CD4-positive, alpha-beta T cell treated with Interleukin-17A for 1 hour (primary cell): ENCODE measurements around the gene SART1.
"Not testable (repeated sequence)": the region's sequence is repeated elsewhere in the genome, so short reads cannot be mapped to it uniquely, and the experiment has no call there.

Experiments used
- DNase-seq: peaks from one replicate; pipeline ENCODE4 v3.0.0-alpha.2; 2020

SART1 gene

DNA sequence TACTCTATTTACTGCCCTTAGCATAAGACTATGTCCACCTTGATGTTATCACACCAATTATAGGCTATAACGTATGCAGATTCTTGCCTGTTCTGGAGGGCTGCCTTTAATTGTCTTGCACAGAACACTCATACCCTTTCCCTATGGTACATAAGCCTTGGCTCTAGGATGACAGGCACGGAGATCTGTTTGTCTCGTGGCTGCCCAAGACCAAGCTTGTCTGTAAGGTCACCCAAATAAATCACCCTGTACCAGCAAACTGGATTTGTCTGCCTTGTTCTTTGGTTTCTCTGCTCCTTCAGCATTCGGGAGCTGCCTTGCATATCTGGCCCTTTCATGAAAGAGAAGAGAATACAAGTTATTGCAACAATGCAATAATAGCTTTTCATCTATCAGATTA, 23.8 kb upstream of the SART1 start:
- DNase-seq: no peak

DNA sequence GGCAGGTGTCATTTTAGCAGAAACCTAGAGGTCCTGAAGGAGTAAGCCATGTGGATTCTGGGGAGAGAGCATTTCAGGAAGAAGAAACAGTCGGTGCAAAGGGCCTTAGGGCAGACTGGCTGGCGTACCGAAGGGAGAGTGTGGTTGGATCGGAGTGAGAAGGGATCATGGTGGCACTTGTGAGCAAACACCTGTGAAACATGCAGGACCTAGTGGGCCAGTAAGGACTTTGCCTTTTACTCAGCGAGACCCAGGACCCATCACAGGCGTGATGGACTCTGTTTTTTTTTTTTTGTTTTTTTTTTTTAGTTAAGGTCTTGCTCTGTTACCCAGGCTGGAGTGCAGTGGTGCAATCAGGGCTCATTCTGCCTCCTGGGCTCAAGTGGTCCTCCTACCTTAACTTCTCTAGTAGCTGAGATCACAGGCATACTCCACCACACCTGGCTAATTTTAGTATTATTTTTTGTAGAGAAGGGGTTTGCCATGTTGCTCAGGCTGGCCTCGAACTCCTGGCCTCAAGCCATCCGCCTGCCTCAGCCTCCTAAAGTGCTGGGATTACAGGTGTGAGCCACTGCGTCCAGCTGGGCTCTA, 19.7 kb upstream of the SART1 start:
- no peak for DNase-seq

GRCh38 chr11:65942531-65942930, 19.0 kb upstream of the SART1 start:
- DNase-seq: no peak

- DNase-seq: no peak
Measured at GRCh38 chr11:65944191-65944590, 17.3 kb upstream of the SART1 start.

DNA sequence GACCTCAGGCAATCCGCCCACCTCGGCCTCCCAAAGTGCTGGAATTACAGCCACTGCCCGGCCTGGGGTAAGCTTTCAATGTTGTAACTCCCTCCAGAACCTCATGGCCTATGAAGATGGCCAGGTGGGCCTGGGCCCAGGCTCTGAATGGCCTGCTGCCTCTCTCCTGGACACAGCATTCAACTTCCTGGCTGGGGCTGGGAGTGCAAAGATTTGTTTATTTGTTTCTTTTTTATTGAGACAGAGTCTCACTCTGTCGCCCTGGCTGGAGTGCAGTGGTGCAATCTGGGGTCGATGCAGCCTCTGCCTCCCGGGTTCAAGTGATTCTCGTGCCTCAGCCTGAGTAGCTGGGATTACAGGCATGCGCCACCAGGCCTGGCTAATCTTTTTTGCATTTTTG, 16.8 kb upstream of the SART1 start:
- DNase-seq: no peak

GRCh38 chr11:65945430-65945911, 16.1 kb upstream of the SART1 start, which contains the start of gene TSGA10IP:
TSGA10IP (plus strand) TSS chr11:65945480; CDS start chr11:65945676, 196 bp downstream.
- no peak for DNase-seq

- DNase-seq: no peak
Measured at GRCh38 chr11:65945941-65946558, 15.5 kb upstream of the SART1 start.

DNA sequence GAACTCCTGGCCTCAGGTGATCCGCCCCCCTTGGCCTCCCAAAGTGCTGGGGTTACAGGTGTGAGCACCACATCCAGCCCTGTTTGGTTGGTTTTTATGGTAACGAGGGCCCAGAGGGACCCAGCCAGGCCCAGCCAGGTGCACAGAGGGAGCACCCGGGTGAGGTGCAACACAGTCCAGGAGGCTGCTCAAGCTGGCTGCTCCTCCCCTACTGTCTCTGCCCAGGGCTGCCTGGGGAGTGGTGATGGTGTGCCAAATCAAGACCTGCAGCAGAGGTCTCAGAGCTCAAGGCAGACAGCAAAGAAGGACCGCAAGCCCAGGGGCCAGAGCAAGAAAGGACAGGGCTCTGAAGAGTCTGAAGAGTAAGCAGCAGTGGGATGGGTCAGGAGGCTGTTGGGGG, 14.9 kb upstream of the SART1 start:
- DNase-seq: no peak

GRCh38 chr11:65947133-65947532, 14.4 kb upstream of the SART1 start:
- no peak for DNase-seq

DNA sequence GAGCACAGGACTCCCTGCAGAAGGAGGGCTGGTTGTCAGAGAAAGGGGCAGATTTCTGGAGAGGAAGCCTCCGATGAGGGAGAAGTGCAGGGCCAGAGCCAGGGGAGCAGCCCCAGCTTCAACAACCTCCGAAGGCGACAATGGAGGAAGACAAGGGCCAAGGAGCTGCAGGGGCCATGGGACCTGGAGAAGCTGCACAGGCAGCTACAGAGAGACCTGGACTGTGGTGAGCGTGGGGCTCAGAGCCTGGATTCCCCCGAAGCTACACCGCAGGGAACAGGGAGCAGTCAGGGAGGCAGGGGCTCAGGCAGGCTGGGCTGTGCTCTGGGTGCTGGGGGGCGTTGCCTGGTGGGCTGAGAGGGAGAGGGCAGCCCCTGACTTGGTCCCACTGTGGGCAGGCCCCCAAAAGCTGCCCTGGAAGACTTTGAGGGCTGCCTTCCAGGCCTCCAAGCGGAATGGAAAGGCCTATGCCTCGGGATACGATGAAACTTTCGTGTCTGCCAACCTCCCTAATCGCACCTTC, 13.9 kb upstream of the SART1 start:
- no peak for DNase-seq

DNA sequence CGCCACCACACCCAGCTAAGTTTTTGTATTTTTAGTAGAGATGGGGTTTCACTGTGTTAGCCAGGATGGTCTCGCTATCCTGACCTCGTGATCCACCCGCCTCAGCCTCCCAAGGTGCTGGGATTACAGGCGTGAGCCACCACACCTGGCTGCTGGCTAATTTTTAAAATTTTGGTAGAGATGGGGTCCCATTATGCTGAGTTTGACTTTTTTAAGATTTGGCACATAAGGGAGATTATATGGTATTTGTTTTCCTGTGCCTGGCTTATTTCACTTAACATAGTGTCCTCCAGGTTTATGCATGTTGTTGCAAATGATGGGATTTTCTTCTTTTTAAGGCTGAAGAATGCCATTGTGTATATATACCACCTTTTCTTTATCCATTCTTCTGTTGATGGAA, 10.8 kb upstream of the SART1 start:
- not testable (repeated sequence) for DNase-seq

DNA sequence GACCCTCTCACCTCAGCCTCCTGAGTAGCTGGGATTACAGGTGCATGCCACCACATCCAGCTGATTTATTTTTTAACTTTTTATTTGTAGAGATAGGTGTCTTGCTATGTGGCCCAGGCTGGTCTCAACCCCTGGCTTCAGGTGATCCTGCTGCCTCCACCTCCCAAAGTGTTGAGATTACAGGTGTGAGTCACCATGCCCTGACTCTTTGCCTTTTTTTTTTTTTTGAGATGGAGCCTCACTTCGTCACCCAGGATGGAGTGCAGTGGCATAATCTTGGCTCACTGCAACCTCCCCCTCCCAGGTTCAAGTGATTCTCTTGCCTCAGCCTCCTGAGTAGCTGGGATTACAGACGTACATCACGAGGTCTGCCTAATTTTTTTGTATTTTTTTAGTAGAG, 9.9 kb upstream of the SART1 start:
- DNase-seq: not testable (repeated sequence)

DNA sequence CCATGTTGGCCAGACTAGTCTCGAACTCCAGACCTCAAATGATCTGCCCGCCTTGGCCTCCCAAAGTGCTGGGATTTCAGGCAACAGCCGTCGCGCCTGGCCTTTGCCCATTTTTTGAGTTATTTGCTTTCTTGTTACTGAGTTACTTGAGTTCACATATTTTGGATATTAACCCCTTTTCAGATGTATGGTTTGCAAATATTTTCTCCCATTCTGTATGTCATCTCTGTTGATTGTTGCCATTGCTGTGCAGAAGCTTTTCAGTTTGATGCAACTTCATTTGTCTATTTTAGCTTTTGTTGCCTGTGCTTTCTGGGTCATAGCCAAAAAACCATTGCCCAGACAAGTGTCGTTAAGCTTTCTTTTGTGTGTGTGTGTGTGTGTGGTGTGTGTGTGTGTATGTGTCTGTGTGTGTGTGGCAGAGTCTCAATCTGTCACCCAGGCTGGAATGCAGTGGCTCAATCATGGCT, 9.4 kb upstream of the SART1 start:
- DNase-seq: no peak

DNA sequence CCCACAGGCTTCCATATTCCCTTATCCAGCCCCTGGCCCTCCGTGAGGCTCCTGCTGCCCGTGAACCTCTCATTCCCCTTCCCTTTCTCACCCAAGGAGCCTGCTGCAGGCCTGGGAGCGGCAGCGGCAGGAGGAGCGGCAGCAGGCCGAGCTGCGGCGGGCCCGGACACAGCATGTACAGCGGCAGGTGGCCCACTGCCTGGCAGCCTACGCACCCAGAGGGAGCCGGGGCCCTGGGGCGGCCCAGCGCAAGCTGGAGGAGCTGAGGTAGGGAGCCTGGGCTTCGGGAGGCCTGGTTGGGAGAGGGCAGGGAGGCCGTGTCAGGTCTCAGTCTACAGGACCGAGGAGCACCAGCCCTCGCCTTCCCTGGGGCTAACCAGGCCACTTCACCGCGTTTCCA, 8.1 kb upstream of the SART1 start:
- DNase-seq: no peak

DNA sequence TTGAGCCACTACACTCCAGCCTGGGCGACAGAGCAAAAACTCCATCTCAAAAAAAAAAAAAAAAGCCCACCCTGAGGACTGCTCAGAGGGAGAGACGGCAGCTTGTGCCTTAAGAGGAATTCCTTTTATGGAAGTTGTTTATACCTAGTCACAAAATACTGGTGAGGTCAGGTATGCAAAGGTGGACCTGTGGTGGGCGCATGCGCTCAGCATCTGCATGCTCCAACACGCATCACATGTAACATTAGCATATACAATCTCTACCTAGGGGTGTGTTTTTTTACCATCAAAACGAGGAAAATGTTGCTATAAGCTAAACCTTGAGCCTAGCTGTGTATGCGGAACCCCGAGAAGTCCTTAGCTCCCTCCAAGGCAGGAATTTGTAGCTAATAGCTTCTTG, 6.8 kb upstream of the SART1 start:
- DNase-seq: no peak

DNA sequence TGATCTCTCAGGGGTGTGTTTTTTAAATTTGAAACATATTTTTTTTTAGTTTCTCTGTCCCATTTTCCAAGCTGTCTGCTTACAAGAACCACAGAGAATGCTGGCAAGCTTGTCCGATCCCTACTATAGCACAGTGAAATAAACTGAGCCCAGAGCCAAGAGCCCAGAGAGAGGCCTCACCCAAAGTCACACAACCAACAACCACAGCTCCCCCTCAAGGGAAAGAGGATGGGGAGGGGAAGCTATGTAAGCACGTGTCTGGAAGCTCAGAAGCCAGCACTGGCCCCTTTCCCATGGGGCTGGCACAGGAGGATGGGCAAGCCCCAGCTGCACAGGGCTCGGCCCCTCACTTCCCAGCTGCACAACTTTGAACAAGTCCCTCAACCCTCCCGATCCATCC, 3.2 kb upstream of the SART1 start:
- DNase-seq: no peak

- no peak for DNase-seq
Measured at GRCh38 chr11:65958774-65959420, 2.6 kb upstream of the SART1 start.

DNA sequence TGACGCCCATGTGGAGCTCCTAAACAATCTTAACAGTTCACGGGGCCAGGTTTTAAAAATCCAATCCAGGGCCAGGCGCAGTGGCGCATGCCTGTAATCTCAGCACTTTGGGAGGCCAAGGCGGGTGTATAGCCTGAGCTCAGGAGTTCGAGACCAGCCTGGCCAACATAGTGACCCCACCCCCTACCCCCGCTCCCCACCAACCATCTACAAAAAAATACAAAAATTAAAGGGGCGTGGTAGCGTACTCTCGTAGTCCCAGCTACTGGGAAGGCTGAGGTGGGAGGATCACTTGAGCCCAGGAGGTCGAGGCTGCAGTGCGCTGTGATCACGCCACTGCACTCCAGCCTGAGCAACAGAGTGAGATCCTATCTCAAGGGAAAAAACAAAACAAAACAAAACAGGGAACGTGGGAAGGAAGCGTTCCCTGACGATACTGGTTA, 689 bp upstream of the SART1 start:
- no peak for DNase-seq

DNA sequence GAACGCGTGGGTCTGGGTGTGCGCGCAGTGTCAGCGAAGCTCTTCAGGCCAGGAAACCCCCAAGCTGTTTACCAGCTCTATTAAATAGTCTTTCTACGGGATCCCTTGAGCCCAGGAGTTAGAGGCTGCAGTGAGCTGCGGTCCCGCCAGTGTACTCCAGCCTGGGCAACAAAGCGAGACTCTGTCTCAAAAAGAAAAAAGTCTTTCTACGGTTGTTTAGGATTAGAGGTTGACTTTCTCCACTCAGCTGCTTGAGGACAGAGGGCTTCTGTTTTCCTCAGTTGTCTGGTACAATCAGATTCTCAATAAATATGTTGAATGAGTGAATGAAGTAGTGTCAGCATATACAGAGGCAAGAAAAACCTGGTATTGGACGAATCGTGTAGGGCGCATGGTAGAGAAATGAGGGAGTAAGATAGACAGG, 619 bp downstream of the SART1 start:
- DNase-seq: peak; percentile 67

- no peak for DNase-seq
Measured at GRCh38 chr11:65964906-65965305, 3.4 kb downstream of the SART1 start.

GRCh38 chr11:65965986-65966762, 4.6 kb downstream of the SART1 start:
- DNase-seq: no peak

DNA sequence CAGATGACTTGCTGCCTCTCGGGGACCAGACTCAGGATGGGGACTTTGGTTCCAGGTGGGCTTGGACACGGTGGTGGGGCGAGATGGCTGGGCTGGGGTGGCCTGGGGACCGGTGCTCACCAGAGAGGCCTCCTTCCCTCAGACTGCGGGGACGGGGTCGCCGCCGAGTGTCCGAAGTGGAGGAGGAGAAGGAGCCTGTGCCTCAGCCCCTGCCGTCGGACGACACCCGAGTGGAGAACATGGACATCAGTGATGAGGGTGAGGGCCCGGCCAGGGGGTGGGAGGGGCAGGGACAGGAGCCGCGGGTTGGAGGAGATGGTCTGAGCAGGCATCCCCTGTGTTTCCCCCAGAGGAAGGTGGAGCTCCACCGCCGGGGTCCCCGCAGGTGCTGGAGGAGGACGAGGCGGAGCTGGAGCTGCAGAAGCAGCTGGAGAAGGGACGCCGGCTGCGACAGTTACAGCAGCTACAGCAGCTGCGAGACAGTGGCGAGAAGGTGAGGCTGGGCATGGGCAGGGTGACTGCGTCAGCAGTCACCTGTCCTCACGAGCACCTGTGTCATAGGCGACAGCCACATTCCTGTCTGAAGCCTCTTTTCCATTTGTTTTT, 5.9 kb downstream of the SART1 start:
- DNase-seq: no peak
